ENCODE results near the gene LRIG2. TPM values are rescaled to one million over a fixed set of nuclear protein-coding genes. Genes with fewer than 3 reads are reported as not detected.

Gene LRIG2
- total RNA-seq, 1 experiment from 2014 or later, result 13.5 TPM

- no peaks in the 10 kb centered on the region for H3K9me3 ChIP-seq (ENCODE audit: control insufficient read depth in 1 of 2, insufficient read depth in 1 of 2, low read depth in 1 of 2, low read length in 2 of 2)
- no TSS peak for BruUV-seq (replicated peaks)
- no peaks in the 10 kb centered on the region for H4K20me1 ChIP-seq (ENCODE audit: insufficient read depth)
- peak overlapping the region; percentile 86 to 95 for H3K4me3 ChIP-seq (replicated peaks in 1 of 2; ENCODE audit: low read depth in 1 of 2, low read length in 2 of 2)
- ATAC-seq, result no peak
- H3K27ac ChIP-seq (ENCODE audit: low read depth, low read length), result no peak overlapping the region; the same call in 1 of the 2 replicates
- H3K4me2 ChIP-seq (ENCODE audit: low read length), result peak overlapping the region; percentile 93
- peak overlapping the region; percentile 74 for H3K9ac ChIP-seq (ENCODE audit: low read length)
- peaks cover 9 to 14% of the 10 kb centered on the region in 2 experiments for H3K4me1 ChIP-seq (ENCODE audit: control insufficient read depth in 1 of 2, insufficient read depth in 2 of 2, low read length in 2 of 2)
- H3K27me3 ChIP-seq (ENCODE audit: insufficient read depth, low read length), result no peaks in the 10 kb centered on the region
- ChIA-PET RAD21 (ENCODE audit: low non-redundant PET in 1 of 2, low total read pairs in 2 of 2, uncharacterized antibody in 2 of 2, unreplicated experiment in 2 of 2) (no interaction called here), POLR2A (no interaction called here), CTCF (interaction anchor here (1.2 to 2.1 kb wide), 2 partner anchors 17 to 832 kb away, joined by 3 to 47 read pairs; no protein-coding TSS in a partner anchor)
- no peaks in the 10 kb centered on the region for H3K9me2 ChIP-seq (ENCODE audit: insufficient read depth)
- H3K79me2 ChIP-seq (ENCODE audit: insufficient read depth, low read length), result peaks cover 48% of the 10 kb centered on the region
- TF ChIP-seq RAD21 (IDR thresholded peaks at IDR 0.05; ENCODE audit: low read depth) (no peak), JUND (IDR thresholded peaks at IDR 0.05) (no peak), ELF1 (IDR thresholded peaks at IDR 0.05; ENCODE audit: borderline replicate concordance, low read depth) (no peak), EZH2phosphoT487 (IDR thresholded peaks at IDR 0.05; ENCODE audit: borderline replicate concordance) (no peak), CEBPB (IDR thresholded peaks at IDR 0.05; ENCODE audit: low read depth) (no peak), MAX (IDR thresholded peaks at IDR 0.05) (no peak), ZBTB33 (IDR thresholded peaks at IDR 0.05; ENCODE audit: extremely low read depth, insufficient replicate concordance, low read length) (no peak), SRF (IDR thresholded peaks at IDR 0.05; ENCODE audit: low read depth) (no peak), YY1 (IDR thresholded peaks at IDR 0.05; ENCODE audit: extremely low read depth, insufficient replicate concordance, low read depth, low read length) (no peak), EZH2 (IDR thresholded peaks at IDR 0.05) (no peak), ZFX (IDR thresholded peaks at IDR 0.05) (no peak), FOSL1 (IDR thresholded peaks at IDR 0.05; ENCODE audit: low read depth) (no peak), POLR2AphosphoS5 (IDR thresholded peaks at IDR 0.05; ENCODE audit: low read depth, low read length) (no peak), TCF7L2 (IDR thresholded peaks at IDR 0.05; ENCODE audit: borderline replicate concordance, extremely low read depth, insufficient read depth, insufficient read length) (no peak)
- TF ChIP-seq, protein P1, sequence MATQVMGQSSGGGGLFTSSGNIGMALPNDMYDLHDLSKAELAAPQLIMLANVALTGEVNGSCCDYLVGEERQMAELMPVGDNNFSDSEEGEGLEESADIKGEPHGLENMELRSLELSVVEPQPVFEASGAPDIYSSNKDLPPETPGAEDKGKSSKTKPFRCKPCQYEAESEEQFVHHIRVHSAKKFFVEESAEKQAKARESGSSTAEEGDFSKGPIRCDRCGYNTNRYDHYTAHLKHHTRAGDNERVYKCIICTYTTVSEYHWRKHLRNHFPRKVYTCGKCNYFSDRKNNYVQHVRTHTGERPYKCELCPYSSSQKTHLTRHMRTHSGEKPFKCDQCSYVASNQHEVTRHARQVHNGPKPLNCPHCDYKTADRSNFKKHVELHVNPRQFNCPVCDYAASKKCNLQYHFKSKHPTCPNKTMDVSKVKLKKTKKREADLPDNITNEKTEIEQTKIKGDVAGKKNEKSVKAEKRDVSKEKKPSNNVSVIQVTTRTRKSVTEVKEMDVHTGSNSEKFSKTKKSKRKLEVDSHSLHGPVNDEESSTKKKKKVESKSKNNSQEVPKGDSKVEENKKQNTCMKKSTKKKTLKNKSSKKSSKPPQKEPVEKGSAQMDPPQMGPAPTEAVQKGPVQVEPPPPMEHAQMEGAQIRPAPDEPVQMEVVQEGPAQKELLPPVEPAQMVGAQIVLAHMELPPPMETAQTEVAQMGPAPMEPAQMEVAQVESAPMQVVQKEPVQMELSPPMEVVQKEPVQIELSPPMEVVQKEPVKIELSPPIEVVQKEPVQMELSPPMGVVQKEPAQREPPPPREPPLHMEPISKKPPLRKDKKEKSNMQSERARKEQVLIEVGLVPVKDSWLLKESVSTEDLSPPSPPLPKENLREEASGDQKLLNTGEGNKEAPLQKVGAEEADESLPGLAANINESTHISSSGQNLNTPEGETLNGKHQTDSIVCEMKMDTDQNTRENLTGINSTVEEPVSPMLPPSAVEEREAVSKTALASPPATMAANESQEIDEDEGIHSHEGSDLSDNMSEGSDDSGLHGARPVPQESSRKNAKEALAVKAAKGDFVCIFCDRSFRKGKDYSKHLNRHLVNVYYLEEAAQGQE (IDR thresholded peaks at IDR 0.05; ENCODE audit: low read depth), result no peak
- TF ChIP-seq, protein P2, sequence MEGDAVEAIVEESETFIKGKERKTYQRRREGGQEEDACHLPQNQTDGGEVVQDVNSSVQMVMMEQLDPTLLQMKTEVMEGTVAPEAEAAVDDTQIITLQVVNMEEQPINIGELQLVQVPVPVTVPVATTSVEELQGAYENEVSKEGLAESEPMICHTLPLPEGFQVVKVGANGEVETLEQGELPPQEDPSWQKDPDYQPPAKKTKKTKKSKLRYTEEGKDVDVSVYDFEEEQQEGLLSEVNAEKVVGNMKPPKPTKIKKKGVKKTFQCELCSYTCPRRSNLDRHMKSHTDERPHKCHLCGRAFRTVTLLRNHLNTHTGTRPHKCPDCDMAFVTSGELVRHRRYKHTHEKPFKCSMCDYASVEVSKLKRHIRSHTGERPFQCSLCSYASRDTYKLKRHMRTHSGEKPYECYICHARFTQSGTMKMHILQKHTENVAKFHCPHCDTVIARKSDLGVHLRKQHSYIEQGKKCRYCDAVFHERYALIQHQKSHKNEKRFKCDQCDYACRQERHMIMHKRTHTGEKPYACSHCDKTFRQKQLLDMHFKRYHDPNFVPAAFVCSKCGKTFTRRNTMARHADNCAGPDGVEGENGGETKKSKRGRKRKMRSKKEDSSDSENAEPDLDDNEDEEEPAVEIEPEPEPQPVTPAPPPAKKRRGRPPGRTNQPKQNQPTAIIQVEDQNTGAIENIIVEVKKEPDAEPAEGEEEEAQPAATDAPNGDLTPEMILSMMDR (IDR thresholded peaks at IDR 0.05 in 2 of 3, conservative IDR thresholded peaks at IDR 0.05 in 1 of 3; ENCODE audit: borderline replicate concordance in 1 of 3, insufficient read depth in 1 of 3, low read depth in 2 of 3, low read length in 2 of 3), result no peak
- H2AFZ ChIP-seq (ENCODE audit: low read depth, low read length, poor library complexity, severe bottlenecking), result no peak overlapping the region
- intact Hi-C loops (cut with micrococcal nuclease), result loop anchor here (10.0 kb wide), 1 partner anchor 269 kb away; no protein-coding TSS in a partner anchor
- peaks cover 0 to 4% of the 10 kb centered on the region in 2 experiments; a peak in 1 of 4 replicates for H3K36me3 ChIP-seq (ENCODE audit: control insufficient read depth in 1 of 2, insufficient read depth in 2 of 2, low read length in 2 of 2)
- DNase-seq (ENCODE audit: low read depth, low spot score), result no peak
Observed at GRCh38 chr1:113074237-113074636, 1.2 kb downstream of the LRIG2 start.
